Stimulated activated CD8-positive, alpha-beta memory T cell treated with anti-CD3 and anti-CD28 coated beads, Interleukin-7, amount 100 ng/mL, for 24 hours (primary cell): Measurements from ENCODE around the gene HS6ST1.

ENCODE experiments used
- DNase-seq: peaks from one replicate; pipeline ENCODE4 v3.0.0-alpha.2; 2020; ENCODE audit warnings: low read depth

HS6ST1 gene

DNA sequence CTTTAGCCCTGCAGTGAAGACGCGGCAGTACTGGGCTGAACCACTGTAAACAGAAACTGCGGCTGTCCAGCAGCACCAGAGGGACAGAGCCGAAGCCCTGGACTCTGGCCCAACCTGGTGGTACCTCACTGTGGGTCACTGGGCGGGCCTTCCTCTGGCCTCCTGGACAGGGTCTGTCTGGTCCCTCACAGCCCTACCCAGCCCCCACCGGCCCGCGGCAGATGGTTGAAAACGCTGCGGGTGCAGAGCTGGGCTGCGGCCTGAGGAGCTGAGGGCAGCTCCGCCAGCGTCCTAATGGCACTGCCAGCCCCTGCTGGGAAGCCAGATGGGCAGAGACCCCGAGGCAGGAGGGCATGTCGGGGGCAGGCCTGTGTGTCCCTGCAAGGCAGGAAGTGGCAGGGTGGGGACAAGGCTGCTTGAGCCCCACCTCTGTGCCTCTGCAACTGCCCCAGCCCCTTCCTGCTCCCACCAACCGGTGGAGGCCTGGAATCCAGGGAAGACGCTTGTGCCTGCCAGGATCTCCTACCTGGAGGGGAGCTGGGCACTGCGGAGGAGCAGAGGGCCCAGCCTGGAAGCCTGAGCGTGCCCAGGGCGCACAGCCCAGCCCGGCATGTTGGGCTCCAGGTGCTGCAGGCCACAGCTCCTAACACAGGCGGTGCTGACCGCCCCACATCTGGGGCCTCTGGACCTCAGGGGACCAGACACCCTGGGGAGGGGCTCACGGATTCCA lies 36.3 kb downstream of the HS6ST1 start:
- no peak for DNase-seq

DNA sequence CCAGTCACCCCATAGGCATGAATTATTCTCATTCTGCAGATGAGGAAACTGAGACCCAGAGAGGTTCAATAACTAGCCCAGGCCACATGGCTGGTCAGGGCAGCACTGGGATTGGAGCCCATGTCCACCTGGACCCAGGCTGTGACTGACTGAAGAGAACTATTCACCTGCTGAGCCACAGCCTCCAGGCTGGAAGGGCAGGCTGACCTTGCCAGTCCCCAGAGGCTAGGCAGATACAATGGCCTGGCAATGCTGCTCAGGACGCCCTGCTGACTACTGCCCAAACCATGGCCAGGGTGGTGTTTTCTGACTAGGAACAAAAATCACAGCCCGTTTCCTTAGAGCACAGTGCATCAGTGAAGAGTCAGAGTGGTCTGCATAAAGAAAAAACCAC lies 36.8 kb downstream of the HS6ST1 start:
- DNase-seq = no peak

DNA sequence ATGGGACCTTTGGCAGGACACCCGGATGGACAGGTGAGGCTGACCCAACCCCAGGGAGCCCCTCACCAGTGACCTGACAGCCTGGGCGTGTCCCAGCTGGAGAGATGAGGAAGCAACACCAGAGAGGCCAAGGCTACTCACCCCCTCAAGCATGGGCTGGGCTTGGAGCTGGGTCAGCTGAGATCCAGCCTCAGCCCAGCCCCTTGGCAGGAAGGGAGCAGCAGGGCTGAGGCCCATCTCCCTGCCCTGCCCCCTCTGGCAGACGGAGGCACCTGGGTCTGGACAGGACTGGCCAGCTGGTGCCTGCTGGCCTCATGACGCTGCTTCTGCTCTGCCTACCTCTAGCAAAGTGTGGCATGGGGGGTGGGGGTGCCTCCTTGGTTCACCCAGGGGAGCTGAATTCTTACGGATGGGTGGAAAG lies 37.8 kb downstream of the HS6ST1 start:
- no peak for DNase-seq

DNA sequence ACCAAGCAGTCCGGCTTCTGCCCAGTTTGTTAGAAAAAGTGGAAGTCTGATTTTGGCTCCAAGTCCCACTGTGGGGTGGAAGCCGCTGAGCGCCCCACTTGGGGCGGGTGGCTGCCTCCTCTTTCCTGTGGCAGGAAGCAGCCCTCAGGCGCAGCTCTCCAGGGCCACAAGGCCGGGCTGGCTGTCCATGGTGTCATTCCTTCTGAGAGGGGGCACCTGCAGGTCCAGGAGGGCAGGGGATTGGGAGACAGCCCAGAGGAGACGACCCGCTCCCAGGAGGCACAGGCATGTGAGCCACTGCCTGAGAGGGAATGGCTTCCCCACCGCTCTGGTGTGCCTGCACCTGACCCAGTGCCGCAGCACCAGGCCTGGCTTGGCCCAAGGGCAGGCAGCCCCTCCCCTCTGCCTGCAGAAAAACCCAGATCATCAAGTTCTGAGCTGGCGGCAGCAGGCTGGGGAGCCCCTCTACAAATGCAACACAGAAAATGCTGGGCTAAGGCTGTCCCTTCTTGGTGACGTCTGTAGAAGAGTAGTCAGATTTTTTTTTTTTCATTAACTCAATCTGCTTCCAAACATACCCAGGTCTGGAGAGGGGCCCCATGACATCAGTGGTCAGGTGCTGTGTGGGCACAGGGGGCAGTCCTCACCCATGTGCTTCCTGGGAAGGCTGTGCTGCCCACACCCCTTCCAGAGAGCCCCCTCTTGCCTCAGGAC lies 38.4 kb downstream of the HS6ST1 start:
- DNase-seq = no peak

DNA sequence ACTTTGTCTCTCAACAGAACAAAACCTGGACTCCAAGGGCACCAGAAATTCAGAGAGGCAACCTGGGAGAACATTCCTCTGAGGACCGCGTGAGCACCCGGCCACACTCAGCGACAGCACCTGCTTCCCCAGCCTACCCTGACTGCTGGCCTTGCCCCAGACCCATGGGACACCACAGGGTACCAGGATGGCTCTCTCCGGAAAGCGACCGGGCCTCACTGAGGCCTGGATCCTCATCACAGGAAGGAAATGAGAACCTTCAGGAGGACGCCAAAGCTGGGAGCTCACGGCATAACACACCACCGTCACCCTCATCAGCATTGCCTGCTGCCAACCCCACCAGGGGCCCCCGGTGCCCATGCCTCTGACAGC lies 38.9 kb downstream of the HS6ST1 start:
- DNase-seq = no peak

DNA sequence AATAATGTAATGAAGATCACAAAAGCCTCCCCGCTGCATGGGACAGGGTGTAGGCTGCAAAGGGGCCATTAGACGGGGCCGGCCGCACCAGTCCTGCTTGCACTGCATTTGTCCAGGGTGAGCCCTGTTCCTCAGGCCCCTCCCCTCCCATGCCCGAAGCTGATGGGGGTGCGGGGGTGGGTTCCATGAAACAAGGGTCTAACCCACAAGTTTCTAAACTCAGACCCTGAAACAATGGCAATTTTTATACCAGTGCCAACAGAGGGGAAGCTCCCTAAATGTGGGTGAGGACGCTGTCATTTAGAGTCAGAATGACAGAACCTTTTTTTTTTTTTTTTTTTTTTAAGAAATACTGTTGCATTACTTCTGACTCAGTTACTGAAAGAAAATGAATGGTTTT lies 39.7 kb downstream of the HS6ST1 start:
- no peak for DNase-seq

DNA sequence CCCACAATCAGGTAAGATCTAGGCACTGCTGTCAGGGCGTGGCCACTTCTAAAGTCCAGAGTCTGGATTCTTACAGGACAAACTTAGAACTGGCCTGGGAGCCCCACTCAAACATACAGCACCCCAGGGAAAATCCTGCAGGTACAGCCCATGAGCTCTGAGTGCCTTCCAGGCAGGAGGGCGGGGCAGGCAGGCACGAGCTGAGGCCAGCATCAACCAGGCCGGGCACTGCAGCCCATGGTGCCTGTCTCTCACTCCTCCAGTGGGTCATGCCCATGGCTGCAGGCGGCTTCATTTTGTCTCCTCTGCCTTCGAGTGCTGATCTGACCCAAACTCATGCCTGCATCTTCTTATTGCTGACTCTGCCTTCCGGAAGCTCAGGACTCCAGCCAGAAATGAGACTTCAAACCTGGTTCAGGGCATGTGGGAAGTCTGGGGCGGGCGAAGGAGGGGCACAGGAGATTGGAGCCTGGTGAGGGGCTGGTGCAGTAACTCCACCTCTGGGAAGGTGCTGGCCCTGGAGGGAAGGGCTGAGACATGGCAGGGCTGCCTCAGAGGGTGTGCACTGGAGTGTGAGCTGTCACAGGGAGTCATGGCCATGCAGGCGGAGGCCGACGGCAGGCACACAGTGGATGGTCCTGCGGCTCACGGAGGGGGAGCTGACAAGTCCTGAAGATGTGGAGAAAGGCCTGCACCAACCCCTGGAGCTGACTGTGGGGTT lies 40.5 kb downstream of the HS6ST1 start:
- DNase-seq = no peak

DNA sequence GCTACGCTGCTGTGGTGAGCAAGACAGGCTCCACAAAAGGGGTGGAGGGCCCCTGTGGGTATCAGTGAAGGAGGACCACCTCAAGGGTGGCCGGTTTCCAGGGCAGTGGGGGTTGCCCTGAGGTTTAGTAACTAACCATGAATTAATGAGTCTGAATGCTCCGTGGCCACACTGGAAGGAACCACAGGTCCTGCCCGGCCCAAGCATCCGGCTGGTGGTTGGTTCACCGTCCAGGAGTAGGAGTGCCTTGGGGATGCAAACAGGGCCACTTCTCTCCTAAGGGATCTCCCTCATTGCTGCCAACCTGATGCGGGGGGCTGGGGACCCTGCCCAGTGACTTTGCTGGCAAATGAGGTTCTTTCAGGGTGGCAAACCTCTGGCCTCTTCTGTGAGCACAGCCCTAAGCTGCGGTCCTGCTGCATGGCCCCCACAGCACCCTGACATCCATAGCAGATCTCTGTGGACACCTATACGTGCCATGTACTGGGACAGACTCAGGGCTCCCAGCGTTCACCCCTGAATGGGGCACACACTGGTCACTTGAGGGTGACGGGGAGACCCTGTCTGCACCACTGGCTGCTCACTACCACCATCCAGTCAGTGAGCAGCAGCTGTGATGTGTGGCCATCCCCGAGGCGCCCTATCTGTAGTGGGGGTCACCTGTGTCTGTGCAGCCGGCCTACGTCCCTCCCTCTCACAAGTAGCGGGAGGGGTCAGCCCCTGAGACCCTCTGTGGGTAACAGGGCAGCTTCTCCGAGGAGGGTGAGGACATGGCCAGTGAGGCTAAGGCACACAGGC lies 41.6 kb downstream of the HS6ST1 start:
- no peak for DNase-seq

DNA sequence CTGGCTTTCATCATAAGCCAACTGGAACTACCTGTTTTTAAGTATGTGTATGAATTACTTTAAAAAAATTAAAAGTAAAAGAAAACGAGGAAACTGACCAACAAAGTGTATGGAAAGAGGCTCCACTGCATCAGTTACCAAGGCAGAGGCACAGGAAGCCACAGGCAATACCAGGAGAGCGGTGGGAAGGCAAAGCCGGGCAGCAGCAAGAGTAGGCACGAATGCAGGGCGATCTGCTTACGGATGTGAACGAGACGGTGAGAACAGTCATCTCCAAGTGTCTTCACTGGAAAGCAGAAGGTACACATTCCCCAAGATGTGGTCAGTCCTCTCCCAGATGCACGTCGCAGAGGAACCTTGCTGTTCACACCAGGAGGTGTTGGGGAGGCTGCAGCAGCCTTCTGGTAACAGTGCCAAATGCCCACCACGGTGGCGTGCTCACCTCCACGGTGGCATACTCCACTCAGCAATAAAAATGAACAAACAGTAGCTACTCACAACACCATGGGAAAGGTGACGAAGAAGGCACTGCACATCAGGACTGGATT lies 43.1 kb downstream of the HS6ST1 start:
- DNase-seq = no peak

DNA sequence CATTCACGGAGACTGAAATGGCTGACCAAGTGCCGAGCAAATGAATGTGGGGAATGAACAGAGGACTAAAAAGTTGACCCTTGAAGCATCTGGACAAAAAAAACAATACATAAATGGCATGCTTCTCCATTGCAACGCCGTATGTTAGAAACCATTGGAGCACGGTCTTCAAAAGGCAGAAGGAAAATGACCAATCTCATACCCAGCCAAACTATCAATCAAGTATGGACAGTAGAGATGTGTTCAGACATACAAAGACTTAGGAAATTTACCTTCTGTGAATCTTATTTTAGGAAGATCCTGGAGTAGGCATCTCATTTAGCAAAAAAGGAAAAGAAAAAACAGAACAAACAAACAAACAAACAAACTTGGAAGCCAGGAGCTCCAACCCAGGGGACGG lies 44.5 kb downstream of the HS6ST1 start:
- DNase-seq = no peak

DNA sequence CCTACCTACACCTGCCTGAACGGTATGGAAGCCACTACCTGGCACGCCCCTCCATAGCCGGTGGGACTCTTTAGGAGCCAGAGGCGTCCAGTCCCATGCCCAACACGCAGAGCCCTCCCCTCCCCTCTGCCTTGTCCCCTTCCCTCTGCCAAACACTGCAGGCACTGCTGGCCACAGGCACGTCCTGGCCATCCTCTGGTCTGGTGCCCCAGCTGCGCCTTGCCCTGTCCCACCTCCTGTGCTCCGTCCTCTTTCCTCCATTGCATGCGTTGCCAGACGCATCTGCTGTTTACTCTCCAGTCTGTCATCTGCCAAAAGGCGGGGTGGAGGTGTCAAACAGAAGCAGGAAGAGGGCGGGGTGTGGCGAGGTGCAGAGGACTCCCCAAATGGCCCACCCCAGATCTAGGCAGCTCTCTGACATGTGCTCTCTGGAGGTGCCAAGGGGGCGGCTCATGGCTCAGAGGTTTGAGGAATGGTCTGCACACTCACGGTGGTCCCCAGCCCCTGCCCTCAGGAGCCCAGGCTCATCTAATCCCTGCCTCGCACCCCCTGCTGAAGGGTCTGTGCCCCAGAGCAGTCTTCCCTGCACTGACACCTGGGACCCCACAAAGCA lies 45.1 kb downstream of the HS6ST1 start:
- DNase-seq = no peak

DNA sequence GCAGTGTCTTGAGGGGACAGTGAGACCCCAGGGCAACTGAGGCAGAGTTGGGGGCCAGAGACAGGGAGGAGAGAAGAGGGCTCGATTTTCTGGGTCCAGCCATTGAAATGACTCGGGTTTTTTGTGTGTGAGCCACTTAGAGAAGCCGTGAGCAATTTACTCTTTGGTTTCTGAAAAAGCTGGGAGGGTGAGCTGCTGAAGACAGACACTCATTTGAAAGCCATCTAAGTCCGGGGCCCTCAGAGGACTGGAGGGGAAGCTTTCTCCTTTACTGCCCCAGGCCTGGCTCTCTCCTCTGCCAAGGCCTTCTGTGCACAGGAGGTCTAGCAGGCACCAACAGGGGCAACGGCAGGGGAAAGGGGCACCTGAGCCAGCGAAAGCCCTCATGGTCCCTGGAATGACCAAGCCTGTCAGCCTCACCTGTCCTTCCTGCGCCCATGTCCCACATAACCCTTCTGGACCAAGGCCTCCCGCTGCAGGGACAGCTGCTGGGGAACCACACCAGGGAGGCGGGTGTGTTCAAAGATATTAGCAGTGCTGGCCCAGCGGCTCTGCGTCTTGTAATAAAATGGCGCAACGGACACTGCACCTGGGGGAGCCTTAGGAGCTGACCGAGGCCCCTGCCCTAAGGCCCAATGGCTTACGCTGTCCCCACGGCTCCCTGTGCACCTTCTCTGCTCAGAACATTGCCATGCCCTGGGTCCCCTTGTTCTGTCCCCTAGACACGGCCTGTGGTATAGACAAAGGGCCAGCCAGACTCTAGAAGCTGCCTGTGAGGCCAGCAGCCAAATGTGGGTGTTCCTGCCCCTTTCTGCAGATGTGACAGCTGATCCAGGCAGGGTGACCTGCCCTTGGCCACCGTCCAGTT lies 45.8 kb downstream of the HS6ST1 start:
- no peak for DNase-seq

DNA sequence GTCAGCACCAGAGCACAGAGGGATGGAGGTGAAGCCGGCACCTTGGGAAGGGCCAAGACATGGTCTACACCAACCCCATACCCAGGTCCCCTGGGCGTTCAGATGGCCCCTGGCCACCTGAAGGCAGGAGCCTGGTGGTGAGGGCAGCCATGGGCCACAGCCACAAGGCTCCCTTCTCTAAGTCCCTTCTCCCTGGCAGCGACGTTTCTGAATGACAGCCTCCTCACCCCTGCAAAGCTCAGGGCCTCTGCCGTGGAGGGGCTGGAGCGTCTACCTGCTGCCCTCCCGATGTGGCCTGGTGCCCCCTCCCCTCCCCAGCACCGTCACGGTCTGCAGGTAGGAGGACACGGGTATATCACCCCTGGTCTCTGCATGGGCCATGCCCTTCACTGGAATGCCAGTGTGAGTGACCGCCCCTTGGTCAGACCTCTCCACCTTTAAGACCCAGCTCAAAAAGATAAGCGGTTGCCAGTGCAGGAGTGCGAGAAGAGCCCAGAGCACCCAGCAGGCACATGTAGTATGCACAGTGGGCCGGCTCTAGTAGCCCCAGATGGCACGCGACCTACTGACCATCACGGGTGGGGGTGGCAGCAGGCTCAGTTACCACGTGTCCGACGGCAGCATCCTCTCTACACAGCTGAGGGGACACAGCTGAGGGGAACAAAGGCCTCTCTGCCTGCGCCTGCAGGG lies 46.6 kb downstream of the HS6ST1 start:
- DNase-seq = no peak

DNA sequence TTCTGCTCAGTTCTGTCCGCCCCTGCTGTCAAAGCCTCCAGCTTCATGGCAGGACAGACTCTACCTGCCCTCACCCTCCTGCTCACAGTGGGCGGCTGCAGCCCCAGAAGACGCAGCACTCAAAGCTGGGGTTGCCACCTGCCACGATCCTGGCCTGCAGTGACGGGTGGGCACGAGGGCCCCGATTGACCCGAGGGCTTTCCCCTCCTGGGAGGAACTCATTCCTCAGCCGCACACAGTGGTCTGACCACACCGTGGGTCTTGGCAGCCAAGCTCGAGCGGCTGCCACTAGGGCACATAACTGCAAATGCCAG lies 47.1 kb downstream of the HS6ST1 start:
- no peak for DNase-seq

DNA sequence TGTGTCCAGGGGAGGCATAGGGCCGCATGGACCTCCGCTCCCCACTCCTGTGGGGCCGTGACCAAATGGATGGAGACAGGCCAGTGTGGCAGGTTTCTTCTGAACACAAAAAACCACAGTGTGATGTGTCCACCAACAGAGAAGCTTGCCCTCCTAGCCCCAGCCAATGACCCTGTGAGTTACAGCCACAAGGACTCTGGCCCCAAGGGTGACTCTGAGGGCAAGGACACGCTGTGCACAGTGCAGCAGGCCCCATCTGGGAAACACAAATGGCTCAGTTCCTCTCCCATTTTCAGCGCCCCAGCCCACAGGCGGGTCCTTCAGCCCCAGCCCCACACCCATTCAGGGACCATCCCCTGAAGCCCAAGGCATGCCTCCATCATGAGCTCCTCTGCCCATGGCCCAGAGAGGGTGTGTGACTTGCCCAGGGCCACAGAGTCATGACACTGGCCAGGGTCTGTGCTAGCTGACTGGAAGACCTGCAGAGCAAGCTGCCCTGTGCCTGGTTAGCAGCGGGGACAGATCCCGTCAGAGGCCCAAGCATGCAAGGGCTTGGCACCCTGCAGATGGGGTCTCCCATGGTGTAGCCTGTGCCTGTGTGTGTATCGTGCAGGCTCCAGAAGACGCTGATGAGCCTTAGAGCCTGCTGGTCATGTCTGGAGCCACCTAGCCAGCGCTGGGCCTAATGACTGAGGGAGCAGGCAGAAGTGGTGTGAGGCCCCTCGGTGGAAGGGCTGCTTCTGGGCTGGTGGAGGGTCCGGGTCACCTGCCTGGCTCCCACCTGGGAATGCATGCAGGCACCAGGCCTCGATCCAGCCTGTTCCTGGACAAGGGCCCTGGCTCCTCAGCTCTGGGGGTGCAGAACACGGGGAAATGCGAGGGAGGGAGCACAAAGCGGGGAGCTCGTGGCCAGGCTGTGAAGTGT lies 47.7 kb downstream of the HS6ST1 start:
- no peak for DNase-seq

DNA sequence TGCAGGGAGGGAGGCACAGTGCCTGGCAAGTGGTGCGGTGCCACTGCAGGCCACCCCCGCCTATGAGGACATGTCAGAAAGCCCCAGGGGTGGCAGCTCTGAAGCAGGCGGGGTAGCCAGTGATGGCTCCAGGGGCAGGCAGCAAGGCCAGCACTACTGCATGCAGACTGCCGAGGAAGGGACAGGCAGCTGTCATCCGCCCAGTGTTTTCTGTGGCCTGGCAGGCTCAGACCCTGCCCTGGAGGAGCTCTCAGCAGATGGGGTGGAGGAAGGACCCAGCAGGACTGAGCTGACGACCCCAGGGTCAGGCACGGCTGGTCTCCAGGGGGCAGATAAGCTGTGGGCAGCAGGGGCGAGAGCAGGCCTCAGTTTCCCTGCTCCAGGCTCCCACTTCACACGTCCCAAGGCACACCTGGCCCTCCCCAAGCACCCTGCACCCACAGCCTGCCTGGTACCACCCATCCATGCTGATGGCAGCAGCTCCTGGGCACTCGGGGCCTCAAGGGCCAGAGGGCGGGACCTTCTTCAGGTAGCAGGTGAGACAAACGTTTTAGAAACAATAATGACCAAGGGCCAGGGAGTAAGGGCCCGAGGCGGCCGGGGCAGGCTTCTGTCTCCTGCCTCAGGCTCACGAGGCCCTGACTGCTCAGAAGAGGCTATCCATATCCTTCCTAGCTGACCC lies 48.5 kb downstream of the HS6ST1 start:
- no peak for DNase-seq

DNA sequence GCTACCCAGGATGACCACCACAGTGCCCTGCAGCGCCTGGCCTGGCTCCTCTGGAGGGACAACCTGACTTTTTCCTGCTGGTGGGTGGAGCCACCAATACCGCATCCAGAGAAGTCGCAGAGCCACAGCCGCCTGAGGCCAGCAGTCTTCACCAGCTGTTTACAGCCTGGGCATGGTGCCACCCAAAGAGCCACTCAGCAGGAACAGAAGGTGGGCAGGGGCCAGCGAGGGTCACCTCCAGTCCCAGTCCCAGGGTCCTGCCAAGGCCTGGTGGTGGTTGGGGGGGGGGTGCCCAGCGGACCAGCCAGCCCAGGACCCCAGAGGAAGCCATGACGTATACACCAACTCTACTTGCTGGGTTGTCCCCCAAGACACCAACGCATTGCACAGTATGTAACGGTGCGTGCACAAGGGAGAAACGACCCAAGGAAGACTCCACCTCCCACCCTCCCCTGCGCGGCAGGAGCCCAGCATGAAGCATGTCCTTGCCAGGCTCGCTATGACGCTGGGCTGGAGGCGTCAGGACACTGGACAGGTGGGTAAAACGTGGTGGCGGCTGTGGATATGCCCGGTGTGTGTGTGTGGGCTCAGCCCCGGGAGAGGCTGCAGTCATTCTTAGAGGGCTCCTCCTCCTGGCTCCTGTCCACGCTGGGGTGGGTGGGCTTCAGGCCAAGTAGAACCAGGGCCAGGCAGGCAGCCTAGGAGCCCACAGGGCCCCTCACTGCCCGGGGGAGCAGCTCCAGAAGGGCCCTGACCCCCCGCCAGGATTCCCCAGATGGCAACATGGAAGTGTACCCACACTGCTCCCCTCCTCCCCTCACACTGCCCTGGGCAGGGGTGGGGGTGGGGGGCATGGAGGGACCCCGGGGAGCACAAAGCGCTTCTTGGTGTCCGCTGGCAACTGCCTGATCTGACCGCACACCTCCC lies 49.3 kb downstream of the HS6ST1 start:
- no peak for DNase-seq
